VCaP (cell line): ENCODE data around the gene RANBP10.

ENCODE experiments used
- H3K27ac ChIP-seq: fragments of 450-650 bp; 2 replicates; pipeline ENCODE4 v1.5.1; 2017
- TF ChIP-seq, protein P1 (sequence below): fragments of 450-650 bp; conservative IDR thresholded peaks from 2 replicates; pipeline ENCODE4 v1.5.1; 2017; ENCODE audit warnings: mild to moderate bottlenecking, moderate library complexity

Gene RANBP10

DNA sequence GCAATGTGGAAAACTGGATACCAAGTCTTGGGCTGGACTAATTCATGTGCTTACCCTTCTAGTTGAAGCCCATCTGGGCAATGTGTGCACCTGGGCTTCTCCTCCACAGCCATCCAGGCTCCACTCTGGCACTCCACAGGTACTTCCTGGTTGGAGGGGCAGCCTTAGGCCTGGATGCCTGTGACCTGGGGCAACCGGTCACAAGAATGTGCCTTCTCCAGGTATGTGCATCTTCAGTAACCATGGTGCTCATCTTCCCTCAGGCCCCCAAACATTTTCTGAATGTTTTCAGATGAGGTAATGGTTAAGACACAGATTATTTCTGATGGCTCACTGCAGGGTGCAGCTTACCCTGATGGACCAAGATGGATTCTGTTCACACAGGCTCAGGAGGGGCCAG, 128.6 kb downstream of the RANBP10 start:
- H3K27ac ChIP-seq: peak overlapping the region; percentile 58
- TF ChIP-seq, protein P1, sequence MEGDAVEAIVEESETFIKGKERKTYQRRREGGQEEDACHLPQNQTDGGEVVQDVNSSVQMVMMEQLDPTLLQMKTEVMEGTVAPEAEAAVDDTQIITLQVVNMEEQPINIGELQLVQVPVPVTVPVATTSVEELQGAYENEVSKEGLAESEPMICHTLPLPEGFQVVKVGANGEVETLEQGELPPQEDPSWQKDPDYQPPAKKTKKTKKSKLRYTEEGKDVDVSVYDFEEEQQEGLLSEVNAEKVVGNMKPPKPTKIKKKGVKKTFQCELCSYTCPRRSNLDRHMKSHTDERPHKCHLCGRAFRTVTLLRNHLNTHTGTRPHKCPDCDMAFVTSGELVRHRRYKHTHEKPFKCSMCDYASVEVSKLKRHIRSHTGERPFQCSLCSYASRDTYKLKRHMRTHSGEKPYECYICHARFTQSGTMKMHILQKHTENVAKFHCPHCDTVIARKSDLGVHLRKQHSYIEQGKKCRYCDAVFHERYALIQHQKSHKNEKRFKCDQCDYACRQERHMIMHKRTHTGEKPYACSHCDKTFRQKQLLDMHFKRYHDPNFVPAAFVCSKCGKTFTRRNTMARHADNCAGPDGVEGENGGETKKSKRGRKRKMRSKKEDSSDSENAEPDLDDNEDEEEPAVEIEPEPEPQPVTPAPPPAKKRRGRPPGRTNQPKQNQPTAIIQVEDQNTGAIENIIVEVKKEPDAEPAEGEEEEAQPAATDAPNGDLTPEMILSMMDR: no peak

DNA sequence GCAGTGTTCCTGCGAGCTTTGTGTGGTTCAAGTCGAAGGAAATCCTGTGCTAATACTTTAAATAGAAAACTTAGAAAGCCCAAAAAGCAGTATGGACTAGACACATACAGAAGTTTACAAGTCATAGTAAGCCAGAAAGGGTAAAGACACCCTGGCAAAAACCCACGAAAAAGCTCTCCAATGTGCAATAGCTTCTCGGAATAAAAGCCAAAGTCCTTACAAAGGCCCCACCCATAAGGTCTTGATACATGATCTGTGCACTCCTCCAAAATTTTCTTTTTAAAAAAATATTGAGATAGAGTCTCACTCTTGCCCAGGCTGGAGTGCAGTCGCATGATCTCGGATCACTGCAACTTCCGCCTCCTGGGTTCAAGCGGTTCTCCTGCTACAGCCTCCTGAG, 129.4 kb downstream of the RANBP10 start:
- peak overlapping the region; percentile 58 for H3K27ac ChIP-seq
- TF ChIP-seq, protein P1: no peak

DNA sequence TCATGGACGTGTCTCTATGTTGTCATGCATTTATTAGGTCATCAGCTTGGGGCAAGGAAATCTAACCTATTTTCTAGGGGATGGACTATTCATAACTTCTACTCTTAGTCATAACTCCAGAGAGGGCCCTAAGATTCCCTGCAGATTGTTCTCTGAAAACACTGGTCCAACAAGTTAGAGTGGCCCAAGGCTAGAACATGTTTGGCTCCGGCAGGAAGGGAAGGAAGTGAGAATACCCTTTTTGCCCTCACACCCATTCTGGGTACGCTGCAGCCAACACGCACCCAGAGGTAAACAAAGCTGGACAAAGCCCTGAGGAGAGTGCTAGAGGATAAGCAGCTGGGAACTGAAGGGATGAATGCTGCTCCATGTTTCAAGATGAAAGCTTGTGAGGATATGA, 129.8 kb downstream of the RANBP10 start:
- peak overlapping the region; percentile 58 for H3K27ac ChIP-seq
- TF ChIP-seq, protein P1: peak; percentile 20; the same call in 1 of the 2 replicates

DNA sequence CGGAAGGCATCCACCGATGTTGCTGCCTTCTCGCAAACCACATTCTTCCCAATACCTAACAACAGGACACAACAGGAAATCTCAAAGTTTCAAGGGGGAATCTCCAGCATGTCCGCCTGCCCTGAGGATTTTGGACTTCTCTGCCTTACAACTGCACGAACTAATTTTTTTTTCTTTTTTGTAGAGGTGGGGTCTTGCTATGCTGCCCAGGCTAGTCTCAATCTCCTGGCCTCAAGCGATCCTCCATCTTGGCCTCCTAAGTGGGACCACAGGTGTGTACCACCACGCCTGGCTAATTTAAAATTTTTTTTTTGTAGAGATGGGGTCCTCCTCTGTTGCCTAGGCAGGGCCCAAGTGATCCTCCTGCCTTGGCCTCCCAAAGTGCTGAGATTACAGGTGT, 130.4 kb downstream of the RANBP10 start:
- TF ChIP-seq, protein P1: no peak
- H3K27ac ChIP-seq: peak overlapping the region; percentile 58

DNA sequence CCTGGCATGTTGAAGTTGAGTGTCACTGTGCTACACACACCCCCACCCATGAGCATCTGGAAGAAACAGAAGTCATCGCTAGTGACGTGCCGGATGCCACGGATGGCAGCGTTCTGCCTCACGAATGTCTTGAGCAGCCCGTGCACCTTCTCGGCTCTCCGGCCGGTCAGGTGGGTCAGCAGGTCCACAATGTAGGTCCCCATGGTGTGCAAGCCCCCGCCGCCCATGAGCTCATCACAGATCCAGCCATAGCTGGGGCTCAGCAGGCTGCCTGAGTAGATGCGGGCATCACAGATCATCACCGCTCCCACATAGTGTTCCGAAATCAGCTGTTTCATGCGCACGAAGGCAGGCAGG, 130.8 kb downstream of the RANBP10 start:
- TF ChIP-seq, protein P1: no peak

DNA sequence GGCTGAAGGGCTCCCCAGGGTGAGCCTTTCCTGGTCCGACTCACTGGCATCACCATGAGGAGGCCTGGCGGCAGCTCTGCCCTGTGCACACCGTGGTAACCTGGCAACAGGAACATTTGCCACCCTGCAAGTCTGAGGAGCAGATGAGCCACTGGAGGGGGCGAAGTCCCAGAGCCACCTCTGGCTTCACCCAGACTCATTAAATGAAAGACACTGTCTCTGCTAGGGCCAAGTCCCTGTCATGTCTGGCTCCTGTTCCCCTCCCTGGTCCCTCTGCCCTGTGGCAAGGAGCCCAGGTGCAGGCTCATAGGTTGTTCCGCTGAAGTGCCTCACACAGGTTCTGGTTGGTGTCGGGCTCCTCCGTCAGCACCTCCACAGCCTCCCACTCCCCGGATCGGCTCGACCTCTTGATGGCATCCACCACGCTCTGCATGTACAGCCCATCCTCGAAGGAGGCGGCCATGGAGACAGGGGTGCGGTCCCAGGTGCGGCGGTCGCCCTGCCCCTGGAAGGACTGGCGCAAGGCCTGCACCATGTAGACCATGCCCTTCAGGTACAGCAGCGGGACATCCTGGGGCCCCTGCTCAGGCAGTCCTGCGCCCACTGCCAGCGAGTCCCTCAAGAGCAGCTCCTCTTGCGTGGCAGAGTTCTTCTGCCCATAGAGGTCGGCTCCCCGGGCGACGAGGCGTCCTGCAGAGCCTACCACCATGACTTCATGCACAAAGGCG, 131.3 kb downstream of the RANBP10 start:
- H3K27ac ChIP-seq: no peak overlapping the region
- TF ChIP-seq, protein P1: no peak

More for the DNA sequence above, 130.8 kb downstream of the RANBP10 start:
- H3K27ac ChIP-seq: peak overlapping the region; percentile 58; the same call in 1 of the 2 replicates

DNA sequence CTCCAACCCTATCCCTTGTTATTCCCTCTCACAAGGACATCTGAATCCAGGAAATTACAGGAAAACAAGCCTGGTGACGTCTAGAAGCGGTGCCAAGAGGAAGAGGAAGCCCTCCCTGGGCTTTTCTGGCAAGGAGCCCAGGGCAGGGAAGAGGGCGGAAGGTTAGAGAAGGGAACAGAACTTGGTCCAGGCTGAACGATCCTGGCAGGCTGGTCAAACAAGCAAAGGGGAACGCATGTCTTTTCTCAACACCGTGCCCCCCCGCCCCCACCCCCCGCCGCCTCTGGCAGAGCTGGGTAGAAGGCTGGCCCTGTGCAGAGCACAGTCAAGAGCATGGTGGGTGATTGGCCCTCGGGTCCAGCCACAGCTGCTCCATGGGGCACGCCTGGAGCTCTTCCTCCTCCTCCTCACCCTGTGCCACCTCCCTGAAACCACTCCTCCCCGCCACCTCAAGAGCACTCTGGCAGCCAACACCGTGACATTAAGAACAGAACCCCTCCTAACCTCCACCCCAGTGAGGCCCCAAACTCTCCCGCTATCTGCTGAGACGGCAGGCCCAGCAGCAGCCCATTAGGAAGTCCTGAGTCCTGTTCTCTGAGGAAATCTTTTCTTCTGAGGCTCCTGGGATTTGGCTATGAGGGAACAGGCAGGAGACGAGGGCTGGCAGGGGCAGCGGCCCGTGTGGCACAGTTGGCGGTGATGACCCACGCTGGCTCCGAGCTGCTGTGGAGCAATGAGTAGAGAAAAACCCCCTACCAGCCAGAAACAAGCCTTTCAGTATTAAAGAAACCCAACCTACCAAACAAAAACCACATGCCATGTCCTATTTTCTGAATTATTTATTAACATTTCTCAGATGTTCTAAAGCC, 132.4 kb downstream of the RANBP10 start:
- peak overlapping the region; percentile 71 for H3K27ac ChIP-seq

More for the DNA sequence above, 132.4 kb downstream of the RANBP10 start:
- TF ChIP-seq, protein P1: no peak
